ENCODE data around the gene HDAC8.
A peak's percentile ranks its signal among the peaks of the same experiment; 100 is the strongest.
"Not testable (repeated sequence)": the region's sequence is repeated elsewhere in the genome, so short reads cannot be mapped to it uniquely, and the experiment has no call there.

HDAC8 gene

GRCh38 chrX:72604112-72604511, 31.5 kb upstream of the HDAC8 start:
- no peak for DNase-seq (ENCODE audit: low spot score)
- H3K27ac ChIP-seq = no peak overlapping the region
- TF ChIP-seq CTCF (IDR thresholded peaks at IDR 0.05) = no peak
- H3K4me3 ChIP-seq = no peak overlapping the region

GRCh38 chrX:72591038-72591437, 18.4 kb upstream of the HDAC8 start:
- DNase-seq (ENCODE audit: low spot score); H3K27ac ChIP-seq; H3K4me3 ChIP-seq: not testable (repeated sequence)

- H3K4me3 ChIP-seq = no peak overlapping the region
- H3K27ac ChIP-seq = no peak overlapping the region
- no peak for DNase-seq (ENCODE audit: low spot score)
- TF ChIP-seq CTCF (IDR thresholded peaks at IDR 0.05) = no peak
Measured at GRCh38 chrX:72584163-72584562, 11.5 kb upstream of the HDAC8 start.

GRCh38 chrX:72576141-72576894, 3.7 kb upstream of the HDAC8 start:
- TF ChIP-seq CTCF (IDR thresholded peaks at IDR 0.05) = no peak
- Histone ChIP-seq H3K27ac (no peak overlapping the region), H3K4me3 (no peak overlapping the region)
- DNase-seq (ENCODE audit: low spot score) = no peak

GRCh38 chrX:72573158-72573511, 492 bp upstream of the HDAC8 start:
- no peak for DNase-seq (ENCODE audit: low spot score)
- Histone ChIP-seq H3K4me3 (peak overlapping the region; percentile 78), H3K27ac (no peak overlapping the region)
- no peak for TF ChIP-seq CTCF (IDR thresholded peaks at IDR 0.05)

- no peak overlapping the region for H3K27ac ChIP-seq
- DNase-seq (ENCODE audit: low spot score) = no peak
- H3K4me3 ChIP-seq = no peak overlapping the region
- no peak for TF ChIP-seq CTCF (IDR thresholded peaks at IDR 0.05)
Measured at GRCh38 chrX:72569786-72570185, 2.9 kb downstream of the HDAC8 start.

- TF ChIP-seq CTCF (IDR thresholded peaks at IDR 0.05) = no peak
- no peak overlapping the region for H3K4me3 ChIP-seq
- DNase-seq (ENCODE audit: low spot score) = no peak
Measured at GRCh38 chrX:72568406-72569092, 4.1 kb downstream of the HDAC8 start.

More at GRCh38 chrX:72568406-72569092, 4.1 kb downstream of the HDAC8 start:
- H3K27ac ChIP-seq = no peak overlapping the region
